HEK293 (cell line): ENCODE data around the gene EPN2.

Experiments
- CTCF ChIA-PET: fragments of 350-600 bp; formaldehyde crosslinking; extraction: SDS; loops from one replicate; lab custom pipeline; 2021; ENCODE audit warnings: antibody characterized with exemption; lab: Yijun Ruan, JAX
- POLR2A ChIA-PET: fragments of 300-600 bp; formaldehyde crosslinking; extraction: SDS; loops from one replicate; lab custom pipeline; 2020; ENCODE audit warnings: antibody characterized with exemption, inconsistent platforms; lab: Yijun Ruan, JAX
- H3K27ac ChIP-seq: fragments of 200-500 bp; sonication (Bioruptor generic); 2 replicates; pipeline ENCODE4 v1.5.1; 2014; ENCODE audit warnings: low read depth, low read length, control low read depth, inconsistent platforms; ENCODE audit errors: extremely low read depth
- H3K36me3 ChIP-seq, 2 experiments: fragments of 200-500 bp in 1 of 2; sonication (Bioruptor generic) in 1 of 2; 1 replicate in 1 of 2; 2 replicates in 1 of 2; pipeline ENCODE4 v1.5.1; 2014 to 2017; ENCODE audit warnings: inconsistent platforms in 2 of 2, low read length in 2 of 2; ENCODE audit not compliant: control insufficient read depth in 2 of 2, insufficient read depth in 1 of 2
- H3K4me1 ChIP-seq: fragments of 200-500 bp; sonication (Bioruptor generic); 2 replicates; pipeline ENCODE4 v1.5.1; 2014; ENCODE audit warnings: mild to moderate bottlenecking, low read length, inconsistent platforms; ENCODE audit not compliant: control insufficient read depth, insufficient read depth
- H3K4me3 ChIP-seq: 2 replicates; pipeline ENCODE4 v1.5.1; 2011; ENCODE audit warnings: low read depth, mild to moderate bottlenecking, control low read depth, low read length, moderate library complexity
- H3K9me3 ChIP-seq: fragments of 200-500 bp; sonication (Bioruptor generic); 2 replicates; pipeline ENCODE4 v1.5.1; 2014; ENCODE audit warnings: low read depth, low read length, inconsistent platforms; ENCODE audit not compliant: control insufficient read depth, insufficient read depth
- BCL11A ChIP-seq: fragments of 450-650 bp; formaldehyde crosslinking; IDR thresholded peaks from 2 replicates; pipeline ENCODE4 v1.5.1; 2016; ENCODE audit warnings: low read depth, missing biosample characterization, missing genetic modification characterization
- PRDM1 ChIP-seq: fragments of 450-650 bp; formaldehyde crosslinking; IDR thresholded peaks from 2 replicates; pipeline ENCODE4; 2016; ENCODE audit warnings: missing biosample characterization, missing genetic modification characterization
- PRDM6 ChIP-seq: fragments of 450-650 bp; formaldehyde crosslinking; IDR thresholded peaks from 2 replicates; pipeline ENCODE4 v1.5.1; 2017; ENCODE audit warnings: missing biosample characterization, missing genetic modification characterization
- SCRT1 ChIP-seq: fragments of 450-650 bp; formaldehyde crosslinking; IDR thresholded peaks from 2 replicates; pipeline ENCODE4 v1.5.1; 2016; ENCODE audit warnings: missing biosample characterization, missing genetic modification characterization, borderline replicate concordance
- SCRT2 ChIP-seq: fragments of 450-650 bp; formaldehyde crosslinking; IDR thresholded peaks from 2 replicates; pipeline ENCODE4 v1.5.1; 2016; ENCODE audit warnings: missing biosample characterization, missing genetic modification characterization
- ZBTB20 ChIP-seq: fragments of 450-650 bp; formaldehyde crosslinking; IDR thresholded peaks from 2 replicates; pipeline ENCODE4 v1.5.1; 2016; ENCODE audit warnings: missing biosample characterization, missing genetic modification characterization
- ZFP69B ChIP-seq: fragments of 450-650 bp; formaldehyde crosslinking; IDR thresholded peaks from 2 replicates; pipeline ENCODE4 v1.5.1; 2016; ENCODE audit warnings: missing biosample characterization, missing genetic modification characterization
- ZNF324 ChIP-seq: fragments of 450-650 bp; formaldehyde crosslinking; IDR thresholded peaks from 2 replicates; pipeline ENCODE4 v1.5.1; 2016; ENCODE audit warnings: missing biosample characterization, missing genetic modification characterization
- ZNF600 ChIP-seq: fragments of 450-650 bp; formaldehyde crosslinking; IDR thresholded peaks from 2 replicates; pipeline ENCODE4 v1.5.1; 2016; ENCODE audit warnings: missing biosample characterization, missing genetic modification characterization
- ZNF629 ChIP-seq: fragments of 450-650 bp; formaldehyde crosslinking; IDR thresholded peaks from 2 replicates; pipeline ENCODE4 v1.5.1; 2017; ENCODE audit warnings: missing biosample characterization, missing genetic modification characterization
- ZNF692 ChIP-seq: fragments of 450-650 bp; formaldehyde crosslinking; IDR thresholded peaks from 2 replicates; pipeline ENCODE4 v1.5.1; 2016; ENCODE audit warnings: missing biosample characterization, missing genetic modification characterization
- ZNF776 ChIP-seq: fragments of 450-650 bp; formaldehyde crosslinking; IDR thresholded peaks from 2 replicates; pipeline ENCODE4 v1.5.0; 2017; ENCODE audit warnings: missing biosample characterization, missing genetic modification characterization, borderline replicate concordance

EPN2 gene

GRCh38 chr17:19296786-19297778, 59.9 kb downstream of the EPN2 start:
- Histone ChIP-seq H3K9me3 (no peaks in the 10 kb centered on the region), H3K27ac (no peak overlapping the region), H3K4me1 (peaks cover 11% of the 10 kb centered on the region), H3K4me3 (no peak overlapping the region), H3K36me3 (no peaks in the 10 kb centered on the region)
- ChIA-PET POLR2A (no interaction called here), CTCF (no interaction called here)
- TF ChIP-seq ZFP69B (tag by site-specific recombination), result peak; percentile 85
- TF ChIP-seq ZNF600, result peak; percentile 27; the same call in 1 of the 2 replicates
- no peak for TF ChIP-seq ZNF629 (tag by site-specific recombination)
- TF ChIP-seq ZNF692 (tag by site-specific recombination), result peak; percentile 89
- TF ChIP-seq BCL11A (tag by site-specific recombination), result no peak
- TF ChIP-seq, all 188 proteins: peak for 3

- Histone ChIP-seq H3K4me1 (peaks cover 11% of the 10 kb centered on the region), H3K9me3 (no peaks in the 10 kb centered on the region), H3K27ac (no peak overlapping the region), H3K4me3 (no peak overlapping the region), H3K36me3 (no peaks in the 10 kb centered on the region)
- ChIA-PET POLR2A (no interaction called here), CTCF (interaction anchor here (0.6 kb wide), 1 partner anchor 64 kb away, joined by 3 read pairs; the partner anchor contains the start of gene B9D1)
- TF ChIP-seq ZNF324 (tag by site-specific recombination) (no peak), PRDM6 (tag by site-specific recombination) (peak; percentile 54; the same call in 1 of the 2 replicates)
These were observed 61.5 kb downstream of the EPN2 start for GRCh38 chr17:19298569-19299213.

GRCh38 chr17:19299214-19299747, 62.1 kb downstream of the EPN2 start:
- H3K4me1 ChIP-seq, result peaks cover 11% of the 10 kb centered on the region
- no peaks in the 10 kb centered on the region for H3K9me3 ChIP-seq
- peak; percentile 29; the same call in 1 of the 2 replicates for TF ChIP-seq ZNF600
- peak; percentile 54; the same call in 1 of the 2 replicates for TF ChIP-seq PRDM1
- no peak for TF ChIP-seq SCRT1 (tag by site-specific recombination)
- TF ChIP-seq, all 188 proteins: peak for 2
- no peak overlapping the region for H3K27ac ChIP-seq
- H3K36me3 ChIP-seq, result no peaks in the 10 kb centered on the region
- ChIA-PET POLR2A (no interaction called here), CTCF (no interaction called here)
- no peak overlapping the region for H3K4me3 ChIP-seq

GRCh38 chr17:19299866-19300265, 62.7 kb downstream of the EPN2 start:
- no peak overlapping the region for H3K4me3 ChIP-seq
- TF ChIP-seq SCRT2 (tag by site-specific recombination) (0 out of 2 replicates have a peak, but pooled peaks have one; percentile 17), ZNF600 (0 out of 2 replicates have a peak, but pooled peaks have one; percentile 2), ZNF776 (tag by site-specific recombination) (no peak), ZBTB20 (tag by site-specific recombination) (no peak)
- TF ChIP-seq, all 188 proteins: peak for 2
- no peaks in the 10 kb centered on the region for H3K36me3 ChIP-seq
- H3K4me1 ChIP-seq, result peaks cover 11% of the 10 kb centered on the region
- ChIA-PET POLR2A (no interaction called here), CTCF (no interaction called here)
- H3K9me3 ChIP-seq, result no peaks in the 10 kb centered on the region
- no peak overlapping the region for H3K27ac ChIP-seq
